ENCODE measurements around the gene ZNF133. TPM values are rescaled to one million over a fixed set of nuclear protein-coding genes. Genes with fewer than 3 reads are reported as not detected.

ZNF133 gene
- total RNA-seq, 1 experiment from 2014 or later: 8.2 TPM

GRCh38 chr20:18362916-18363315, 74.6 kb downstream of the ZNF133 start:
- Histone ChIP-seq H3K9me3 (ENCODE audit: control insufficient read depth, insufficient read depth, low read depth, low read length) (no peaks in the 10 kb centered on the region), H3K36me3 (ENCODE audit: control insufficient read depth, insufficient read depth, low read length) (no peaks in the 10 kb centered on the region), H3K4me3 (ENCODE audit: low read depth in 2 of 2, low read length in 2 of 2) (no peak overlapping the region), H3K27me3 (ENCODE audit: control insufficient read depth, insufficient read depth, low read length) (no peaks in the 10 kb centered on the region), H3K4me1 (ENCODE audit: control insufficient read depth, insufficient read depth, low read length) (no peaks in the 10 kb centered on the region), H3K27ac (ENCODE audit: low read length) (no peak overlapping the region)
- ChIA-PET POLR2A (no interaction called here), CTCF (no interaction called here)
- TF ChIP-seq POLR2AphosphoS5 (IDR thresholded peaks at IDR 0.05; ENCODE audit: low read depth, low read length) (no peak), SIN3A (IDR thresholded peaks at IDR 0.05; ENCODE audit: borderline replicate concordance, insufficient read depth, low read depth, low read length) (no peak), REST (IDR thresholded peaks at IDR 0.05; ENCODE audit: insufficient read depth in 1 of 2, low read depth in 2 of 2, low read length in 1 of 2) (no peak), TCF7L2 (IDR thresholded peaks at IDR 0.05; ENCODE audit: low read depth, low read length) (no peak)
- TF ChIP-seq, protein P1, sequence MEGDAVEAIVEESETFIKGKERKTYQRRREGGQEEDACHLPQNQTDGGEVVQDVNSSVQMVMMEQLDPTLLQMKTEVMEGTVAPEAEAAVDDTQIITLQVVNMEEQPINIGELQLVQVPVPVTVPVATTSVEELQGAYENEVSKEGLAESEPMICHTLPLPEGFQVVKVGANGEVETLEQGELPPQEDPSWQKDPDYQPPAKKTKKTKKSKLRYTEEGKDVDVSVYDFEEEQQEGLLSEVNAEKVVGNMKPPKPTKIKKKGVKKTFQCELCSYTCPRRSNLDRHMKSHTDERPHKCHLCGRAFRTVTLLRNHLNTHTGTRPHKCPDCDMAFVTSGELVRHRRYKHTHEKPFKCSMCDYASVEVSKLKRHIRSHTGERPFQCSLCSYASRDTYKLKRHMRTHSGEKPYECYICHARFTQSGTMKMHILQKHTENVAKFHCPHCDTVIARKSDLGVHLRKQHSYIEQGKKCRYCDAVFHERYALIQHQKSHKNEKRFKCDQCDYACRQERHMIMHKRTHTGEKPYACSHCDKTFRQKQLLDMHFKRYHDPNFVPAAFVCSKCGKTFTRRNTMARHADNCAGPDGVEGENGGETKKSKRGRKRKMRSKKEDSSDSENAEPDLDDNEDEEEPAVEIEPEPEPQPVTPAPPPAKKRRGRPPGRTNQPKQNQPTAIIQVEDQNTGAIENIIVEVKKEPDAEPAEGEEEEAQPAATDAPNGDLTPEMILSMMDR (IDR thresholded peaks at IDR 0.05): no peak
- DNase-seq (ENCODE audit: low read depth, low spot score): no peak
- in situ Hi-C loops (cut with HindIII; ENCODE audit: low pct_unique_long_range_greater_than_20kb, low sequenced_read_pairs) (no loop called here), intact Hi-C loops (cut with micrococcal nuclease; ENCODE audit: unreplicated experiment) (no loop called here)
- ATAC-seq: no peak
- BruUV-seq (replicated peaks): no TSS peak

GRCh38 chr20:18363708-18364107, 75.4 kb downstream of the ZNF133 start:
- intact Hi-C loops (cut with micrococcal nuclease; ENCODE audit: unreplicated experiment): no loop called here
- CTCF ChIA-PET: no interaction called here
- no peaks in the 10 kb centered on the region for H3K36me3 ChIP-seq (ENCODE audit: control insufficient read depth, insufficient read depth, low read length)
- H3K4me1 ChIP-seq (ENCODE audit: control insufficient read depth, insufficient read depth, low read length): no peaks in the 10 kb centered on the region
- H3K4me3 ChIP-seq (ENCODE audit: low read depth in 2 of 2, low read length in 2 of 2): no peak overlapping the region
- H3K27ac ChIP-seq (ENCODE audit: low read length): no peak overlapping the region
- in situ Hi-C loops (cut with HindIII; ENCODE audit: low pct_unique_long_range_greater_than_20kb, low sequenced_read_pairs): no loop called here
- no TSS peak for BruUV-seq (replicated peaks)
- TF ChIP-seq SIN3A (IDR thresholded peaks at IDR 0.05; ENCODE audit: borderline replicate concordance, insufficient read depth, low read depth, low read length) (no peak), TCF7L2 (IDR thresholded peaks at IDR 0.05; ENCODE audit: low read depth, low read length) (no peak), POLR2AphosphoS5 (IDR thresholded peaks at IDR 0.05; ENCODE audit: low read depth, low read length) (no peak), REST (IDR thresholded peaks at IDR 0.05; ENCODE audit: insufficient read depth in 1 of 2, low read depth in 2 of 2, low read length in 1 of 2) (no peak)
- POLR2A ChIA-PET: no interaction called here
- DNase-seq (ENCODE audit: low read depth, low spot score) (no peak), ATAC-seq (no peak)
- H3K27me3 ChIP-seq (ENCODE audit: control insufficient read depth, insufficient read depth, low read length): no peaks in the 10 kb centered on the region
- no peaks in the 10 kb centered on the region for H3K9me3 ChIP-seq (ENCODE audit: control insufficient read depth, insufficient read depth, low read depth, low read length)

Measured in Panc1 (cell line).